GM12873 (cell line): ENCODE measurements around the gene DLG2.

Experiments used
- CTCF ChIP-seq: IDR thresholded peaks from 2 replicates; pipeline ENCODE4 v1.5.1; 2012; ENCODE audit warnings: low read depth, mild to moderate bottlenecking, moderate library complexity, low read length, control low read depth; ENCODE audit not compliant: insufficient read depth; ENCODE audit errors: missing control alignments

The DLG2 gene

GRCh38 chr11:83641511-83641910 is 1985.6 kb downstream of the DLG2 start:
- TF ChIP-seq CTCF: no peak

- no peak for TF ChIP-seq CTCF
Measured at GRCh38 chr11:83639995-83640758, 1987.0 kb downstream of the DLG2 start.

GRCh38 chr11:83635166-83635565 is 1992.0 kb downstream of the DLG2 start:
- no peak for TF ChIP-seq CTCF

- no peak for TF ChIP-seq CTCF
Measured at GRCh38 chr11:83630211-83630610, 1996.9 kb downstream of the DLG2 start.

GRCh38 chr11:83629775-83630174 is 1997.4 kb downstream of the DLG2 start:
- TF ChIP-seq CTCF: no peak

GRCh38 chr11:83628622-83629355 is 1998.4 kb downstream of the DLG2 start:
- no peak for TF ChIP-seq CTCF

GRCh38 chr11:83625336-83625735 is 2001.8 kb downstream of the DLG2 start:
- no peak for TF ChIP-seq CTCF
